ENCODE measurements around the gene PLK3. TPM values are rescaled to one million over a fixed set of nuclear protein-coding genes. Genes with fewer than 3 reads are reported as not detected.

Gene PLK3
- total and polyA plus RNA-seq, 9 donors = 4.2 to 68.6 (median 17.5) TPM

DNA sequence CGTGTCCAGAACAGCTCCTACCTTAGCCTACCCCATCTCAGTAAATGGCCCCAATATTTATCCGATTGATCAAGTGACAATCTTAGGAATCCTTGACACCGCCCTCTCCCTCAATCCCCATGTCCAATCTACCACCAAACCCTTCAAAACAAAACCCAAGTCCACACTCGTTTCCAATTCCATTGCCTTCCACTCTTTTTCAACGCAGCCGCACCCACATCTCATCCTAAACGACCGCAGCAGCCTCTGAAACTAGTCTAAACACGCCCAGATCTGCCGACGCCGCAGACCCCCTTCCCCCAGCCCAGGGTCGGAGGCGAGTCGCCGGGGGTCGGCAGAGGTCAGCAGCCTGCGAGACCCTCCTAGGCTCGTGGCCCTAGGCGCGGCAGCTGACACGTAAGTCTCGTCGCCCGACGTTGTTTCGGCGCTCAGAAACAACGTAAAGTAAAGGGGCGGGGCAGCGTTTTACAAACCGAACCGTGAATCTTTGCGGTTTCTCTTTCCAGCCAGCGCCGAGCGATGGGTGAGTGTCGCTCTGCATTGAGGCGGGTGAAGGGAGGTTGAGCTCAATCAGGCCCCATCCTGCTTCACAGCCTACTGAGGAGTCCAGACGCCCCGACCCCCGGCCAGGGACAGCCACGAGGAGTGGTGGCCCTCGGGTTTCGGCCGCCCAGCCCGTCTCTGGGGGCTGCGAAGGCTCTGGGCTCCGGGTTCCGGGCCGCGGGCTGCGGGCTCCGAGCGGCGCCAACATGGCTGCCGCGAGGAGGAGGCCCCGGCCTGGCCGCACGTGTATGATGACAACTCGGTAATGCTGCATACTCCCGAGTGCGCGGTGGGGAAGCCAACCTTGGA, 24.9 kb upstream of the PLK3 start, which contains the start of gene RPS8:
RPS8 (plus strand) TSS at position 463 of the 852 bp plus-strand sequence; CDS start at position 520, 57 bp downstream.
- intact Hi-C loops (cut with DNase I) = no loop called here
- peak within 1 kb of the TSS; percentile 81 to 94 for H3K27ac ChIP-seq
- H3K36me3 ChIP-seq = no peaks in the 10 kb centered on the region
- no peaks in the 10 kb centered on the region for H3K27me3 ChIP-seq
- TF ChIP-seq CTCF (IDR thresholded peaks at IDR 0.05) (peak in 1 of 3 donors; percentile 23), POLR2A (IDR thresholded peaks at IDR 0.05) (peak; percentile 97), EP300 (IDR thresholded peaks at IDR 0.05) (no peak)
- 0 to 1% (median 0%) methylated on average over 45 to 65 of the region's 65 CpGs for WGBS, 3 donors
- DNase-seq = peak; percentile 92 to 94 (median 94)
- H3K4me3 ChIP-seq = peak within 1 kb of the TSS; percentile 74
- peaks cover 5% of the 10 kb centered on the region for H3K4me1 ChIP-seq (ENCODE audit: insufficient read depth)
- H3K9me3 ChIP-seq = no peaks in the 10 kb centered on the region

GRCh38 chr1:44775930-44776729, 24.0 kb upstream of the PLK3 start:
- TF ChIP-seq EP300 (IDR thresholded peaks at IDR 0.05) (no peak), CTCF (IDR thresholded peaks at IDR 0.05) (no peak), POLR2A (IDR thresholded peaks at IDR 0.05) (no peak)
- DNase-seq = no peak
- H3K9me3 ChIP-seq = no peaks in the 10 kb centered on the region
- H3K4me1 ChIP-seq (ENCODE audit: insufficient read depth) = peaks cover 5% of the 10 kb centered on the region
- no peaks in the 10 kb centered on the region for H3K36me3 ChIP-seq
- 1 to 4% (median 3%) methylated on average over 25 to 36 of the region's 36 CpGs for WGBS, 3 donors
- H3K27me3 ChIP-seq = no peaks in the 10 kb centered on the region
- peak overlapping the region; percentile 81 to 94 for H3K27ac ChIP-seq
- intact Hi-C loops (cut with DNase I) = no loop called here
- H3K4me3 ChIP-seq = peak overlapping the region; percentile 74

- no peaks in the 10 kb centered on the region for H3K27me3 ChIP-seq
- peak overlapping the region; percentile 81 to 94 for H3K27ac ChIP-seq
- intact Hi-C loops (cut with DNase I) = no loop called here
- TF ChIP-seq EP300 (IDR thresholded peaks at IDR 0.05) (no peak), POLR2A (IDR thresholded peaks at IDR 0.05) (no peak), CTCF (IDR thresholded peaks at IDR 0.05) (no peak)
- peaks cover 5% of the 10 kb centered on the region for H3K4me1 ChIP-seq (ENCODE audit: insufficient read depth)
- H3K9me3 ChIP-seq = no peaks in the 10 kb centered on the region
- WGBS, 3 donors = 11 to 22% (median 16%) methylated on average over 12 of the region's 12 CpGs
- H3K4me3 ChIP-seq = peak overlapping the region; percentile 74
- no peaks in the 10 kb centered on the region for H3K36me3 ChIP-seq
- DNase-seq = no peak
These were observed 23.5 kb upstream of the PLK3 start for GRCh38 chr1:44776730-44777068.

DNA sequence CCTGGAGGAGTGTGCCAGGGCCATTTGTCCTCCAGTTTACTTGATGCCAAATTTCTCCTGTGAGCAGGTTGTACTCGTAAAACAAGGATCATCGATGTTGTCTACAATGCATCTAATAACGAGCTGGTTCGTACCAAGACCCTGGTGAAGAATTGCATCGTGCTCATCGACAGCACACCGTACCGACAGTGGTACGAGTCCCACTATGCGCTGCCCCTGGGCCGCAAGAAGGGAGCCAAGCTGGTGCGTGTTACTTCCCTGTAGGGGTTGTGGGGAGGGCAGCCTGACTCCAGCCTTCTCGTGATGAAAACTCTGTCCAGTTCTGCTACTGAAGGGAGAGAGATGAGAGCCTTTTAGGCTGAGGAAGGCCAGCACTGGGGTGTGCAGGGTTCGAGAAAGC, 22.6 kb upstream of the PLK3 start:
- Histone ChIP-seq H3K4me3 (no peak overlapping the region), H3K36me3 (no peaks in the 10 kb centered on the region), H3K27ac (no peak overlapping the region), H3K4me1 (ENCODE audit: insufficient read depth) (peaks cover 5% of the 10 kb centered on the region), H3K27me3 (no peaks in the 10 kb centered on the region), H3K9me3 (no peaks in the 10 kb centered on the region)
- intact Hi-C loops (cut with DNase I) = no loop called here
- no peak for DNase-seq
- TF ChIP-seq CTCF (IDR thresholded peaks at IDR 0.05) (no peak), EP300 (IDR thresholded peaks at IDR 0.05) (no peak), POLR2A (IDR thresholded peaks at IDR 0.05) (no peak)
- WGBS, 3 donors = 59 to 70% (median 65%) methylated on average over 14 of the region's 14 CpGs
